Measurements from ENCODE around the gene FABP1. TPM values are rescaled to one million over a fixed set of nuclear protein-coding genes. Genes with fewer than 3 reads are reported as not detected.

The FABP1 gene
- polyA plus RNA-seq, 4 donors = 18.6 to 72.2 (median 23.2) TPM

GRCh38 chr2:88139203-88139702 lies 11.4 kb upstream of the FABP1 start:
- DNase-seq (ENCODE audit: low read depth in 4 of 4, low spot score in 2 of 4) = no peak

GRCh38 chr2:88137833-88138232 lies 10.0 kb upstream of the FABP1 start:
- DNase-seq (ENCODE audit: low read depth in 4 of 4, low spot score in 2 of 4) = no peak

GRCh38 chr2:88136817-88137216 lies 9.0 kb upstream of the FABP1 start:
- no peak for DNase-seq (ENCODE audit: low read depth in 4 of 4, low spot score in 2 of 4)

GRCh38 chr2:88133875-88134274 lies 6.0 kb upstream of the FABP1 start:
- DNase-seq (ENCODE audit: low read depth in 4 of 4, low spot score in 2 of 4) = no peak

- DNase-seq (ENCODE audit: low read depth in 4 of 4, low spot score in 2 of 4) = no peak
Observed at GRCh38 chr2:88131999-88132368, 4.1 kb upstream of the FABP1 start.

- DNase-seq (ENCODE audit: low read depth in 4 of 4, low spot score in 2 of 4) = no peak
Observed at GRCh38 chr2:88131201-88131998, 3.5 kb upstream of the FABP1 start.

- DNase-seq (ENCODE audit: low read depth in 4 of 4, low spot score in 2 of 4) = no peak
Observed at GRCh38 chr2:88129313-88129959, 1.6 kb upstream of the FABP1 start.

- DNase-seq (ENCODE audit: low read depth in 4 of 4, low spot score in 2 of 4) = no peak
Observed at GRCh38 chr2:88128654-88129312, 921 bp upstream of the FABP1 start.

GRCh38 chr2:88127638-88127887 lies 299 bp downstream of the FABP1 start:
- no peak for DNase-seq (ENCODE audit: low read depth in 4 of 4, low spot score in 2 of 4)

- DNase-seq (ENCODE audit: low read depth in 4 of 4, low spot score in 2 of 4) = no peak
Observed at GRCh38 chr2:88126772-88127637, 857 bp downstream of the FABP1 start.

- no peak for DNase-seq (ENCODE audit: low read depth in 4 of 4, low spot score in 2 of 4)
Observed at GRCh38 chr2:88125924-88126771, 1.7 kb downstream of the FABP1 start.

GRCh38 chr2:88125344-88125923 lies 2.4 kb downstream of the FABP1 start:
- DNase-seq (ENCODE audit: low read depth in 4 of 4, low spot score in 2 of 4) = no peak

GRCh38 chr2:88123975-88124917 lies 3.6 kb downstream of the FABP1 start:
- no peak for DNase-seq (ENCODE audit: low read depth in 4 of 4, low spot score in 2 of 4)

GRCh38 chr2:88123164-88123974 lies 4.5 kb downstream of the FABP1 start:
- no peak for DNase-seq (ENCODE audit: low read depth in 4 of 4, low spot score in 2 of 4)

GRCh38 chr2:88122141-88122884 lies 5.5 kb downstream of the FABP1 start:
- no peak for DNase-seq (ENCODE audit: low read depth in 4 of 4, low spot score in 2 of 4)

- no peak for DNase-seq (ENCODE audit: low read depth in 4 of 4, low spot score in 2 of 4)
Observed at GRCh38 chr2:88121678-88122077, 6.2 kb downstream of the FABP1 start.

- no peak for DNase-seq (ENCODE audit: low read depth in 4 of 4, low spot score in 2 of 4)
Observed at GRCh38 chr2:88117973-88118372, 9.9 kb downstream of the FABP1 start.
